GM19455 (cell line): ENCODE results near the gene PHF5A.
"Not testable (repeated sequence)": the region's sequence is repeated elsewhere in the genome, so short reads cannot be mapped to it uniquely, and the experiment has no call there.

Source experiments
- ATAC-seq: cut with Tn5 transposase; IDR thresholded peaks from one replicate; pipeline ENCODE4 v1.9.1; 2021; ENCODE audit not compliant: unreplicated experiment

Gene PHF5A

DNA sequence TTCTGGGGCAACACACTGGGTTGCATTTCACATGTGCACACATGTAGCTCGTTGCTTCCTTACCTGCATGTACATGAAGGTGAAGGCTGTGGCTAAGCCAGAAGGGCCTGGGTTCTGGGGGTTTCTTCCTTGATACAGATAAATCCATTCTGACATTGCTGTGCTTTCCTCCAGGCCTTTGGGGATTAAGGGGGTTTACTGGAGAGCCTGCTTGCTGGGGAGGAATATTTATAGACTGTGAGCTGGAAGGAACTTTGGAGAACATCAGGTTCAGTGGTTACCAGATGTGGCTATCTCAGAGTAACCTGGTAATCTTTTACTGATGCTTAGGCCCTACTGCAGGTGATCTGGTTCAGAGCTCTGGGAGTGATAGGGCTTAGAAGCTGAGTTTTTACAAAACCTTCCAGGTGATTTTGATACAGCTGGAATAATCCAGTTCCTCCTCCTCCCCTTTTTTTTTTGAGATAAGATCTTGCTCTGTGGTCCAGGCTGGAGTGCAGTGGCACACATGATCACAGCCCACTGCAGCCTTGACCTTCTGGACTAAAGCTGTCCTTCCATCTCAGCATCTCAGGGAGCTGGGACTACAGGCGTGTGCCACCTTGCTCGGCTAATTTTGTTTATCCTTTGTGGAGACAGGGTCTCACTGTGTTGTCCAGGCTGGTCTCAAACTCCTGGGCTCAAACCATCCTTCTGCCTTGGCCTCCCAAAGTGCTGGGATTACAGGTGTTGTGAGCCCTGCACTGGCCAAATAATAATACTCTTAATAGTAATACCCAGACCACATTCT lies 20.3 kb upstream of the PHF5A start:
- no peak for ATAC-seq

- ATAC-seq, result no peak
Measured at GRCh38 chr22:41488076-41488475, 19.6 kb upstream of the PHF5A start.

GRCh38 chr22:41487037-41487935 lies 18.8 kb upstream of the PHF5A start:
- no peak for ATAC-seq

DNA sequence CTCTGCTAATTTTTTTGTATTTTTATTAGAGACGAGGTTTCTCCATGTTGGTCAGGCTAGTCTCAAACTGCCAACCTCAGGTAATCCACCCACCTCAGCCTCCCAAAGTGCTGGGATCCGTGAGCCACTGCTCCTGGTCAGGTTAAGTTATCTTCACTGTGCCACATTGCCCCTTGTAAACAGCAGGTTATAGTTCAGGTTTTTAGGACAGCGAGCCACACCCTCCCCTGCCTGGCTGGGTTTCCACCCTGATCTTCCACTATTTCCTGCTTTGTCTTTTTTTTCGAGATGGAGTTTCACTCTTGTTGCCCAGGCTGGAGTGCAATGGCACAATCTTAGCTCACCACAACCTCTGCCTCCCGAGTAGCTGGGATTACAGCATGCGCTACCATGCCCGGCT lies 16.5 kb upstream of the PHF5A start:
- ATAC-seq, result no peak

DNA sequence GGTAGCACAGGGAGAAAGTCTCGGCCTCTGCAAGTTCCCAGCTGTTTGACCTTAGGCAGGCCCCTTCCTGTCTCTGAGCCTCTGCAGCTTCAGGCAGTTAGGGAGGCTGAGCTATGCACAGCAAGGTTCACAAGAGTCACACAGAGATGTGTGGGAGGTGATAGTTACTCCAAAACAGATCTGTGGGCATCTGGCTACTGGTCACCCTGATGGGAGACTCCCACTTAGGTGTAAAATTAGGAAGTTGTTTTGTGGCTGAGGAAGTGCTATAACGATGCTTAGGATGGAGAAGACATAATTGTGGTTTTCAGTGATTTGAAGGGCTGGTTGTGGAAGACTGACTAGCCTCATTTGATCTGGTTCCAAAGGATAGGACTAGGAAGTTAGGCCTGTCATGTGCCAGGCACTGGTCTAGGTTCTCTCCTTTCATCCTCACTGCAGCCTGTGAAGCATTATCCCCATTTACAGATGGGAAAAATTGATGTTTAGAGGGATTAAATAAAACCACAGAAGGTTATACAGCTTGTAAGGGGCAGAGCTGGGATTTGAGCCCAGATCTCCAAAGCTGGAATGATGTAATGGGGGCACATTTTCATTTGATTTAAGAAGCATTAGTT lies 13.9 kb upstream of the PHF5A start:
- no peak for ATAC-seq

DNA sequence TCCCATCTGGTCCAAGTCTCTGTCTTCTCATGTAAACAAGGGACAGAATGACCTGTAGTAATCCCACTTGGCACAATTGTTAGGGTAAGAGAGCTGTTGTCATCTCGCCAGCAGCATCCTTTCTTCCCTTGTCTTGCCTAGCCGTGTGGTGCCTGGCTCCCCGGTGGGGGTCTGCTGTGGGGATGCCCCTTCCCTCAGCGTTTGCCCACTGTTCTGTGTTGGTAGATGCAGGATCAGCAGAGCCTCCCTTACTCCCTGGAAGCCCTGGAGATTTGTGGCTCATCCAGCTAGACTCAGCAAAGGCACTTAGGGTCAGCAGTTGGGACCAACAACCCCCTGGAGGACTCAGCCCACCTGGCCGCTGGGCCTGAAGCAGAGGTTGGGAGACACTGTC lies 13.4 kb upstream of the PHF5A start:
- no peak for ATAC-seq

DNA sequence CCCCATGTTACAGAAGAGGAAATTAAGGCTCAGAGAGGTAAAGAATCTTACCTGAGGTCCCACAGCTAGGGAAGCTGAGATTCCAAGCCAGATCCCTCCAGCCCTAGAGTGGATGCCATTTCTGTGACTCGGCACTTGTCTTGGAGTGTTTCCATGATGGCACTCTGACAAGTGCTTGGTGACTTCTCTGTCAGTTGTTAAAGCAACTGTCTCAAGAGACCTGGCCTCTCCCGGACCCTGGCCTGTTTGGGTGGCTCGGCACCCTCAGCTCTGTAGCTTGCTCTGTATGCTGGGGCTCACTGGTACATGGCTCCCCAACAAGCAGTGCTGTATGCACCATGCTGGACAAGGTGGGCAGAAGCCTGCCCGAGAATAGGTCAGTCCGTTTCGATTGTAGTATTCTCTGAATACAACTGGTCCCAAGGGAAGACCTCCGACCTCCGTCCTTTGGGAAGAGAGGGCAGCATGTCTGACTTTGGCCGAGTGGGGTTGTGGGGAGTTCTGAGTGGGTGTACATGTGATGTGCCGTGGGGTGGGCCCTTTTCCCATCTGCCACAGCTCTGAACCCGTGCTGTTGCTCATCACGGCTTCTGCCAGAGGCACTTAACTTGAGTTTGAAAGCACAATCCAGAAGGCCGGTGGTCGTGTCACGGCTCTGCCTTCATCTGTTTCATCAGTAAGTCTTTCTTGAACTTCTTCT lies 12.8 kb upstream of the PHF5A start:
- ATAC-seq, result no peak

DNA sequence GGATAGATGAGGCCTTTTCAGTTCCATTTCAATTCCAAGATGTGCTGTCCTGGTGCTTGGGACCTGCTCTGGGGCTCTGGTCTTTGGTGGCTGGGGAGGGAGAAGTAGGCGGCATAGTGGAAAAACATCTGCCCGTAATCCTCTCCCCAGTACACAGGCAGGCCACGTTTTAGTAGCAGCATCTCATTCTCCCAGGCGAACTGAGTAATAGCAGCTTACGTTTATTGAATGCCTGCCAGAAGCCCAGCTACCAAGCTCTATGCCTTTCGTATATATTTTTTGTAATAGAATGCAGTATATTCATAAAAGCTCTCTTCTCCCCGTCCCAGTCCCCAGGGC lies 11.9 kb upstream of the PHF5A start:
- ATAC-seq, result no peak

DNA sequence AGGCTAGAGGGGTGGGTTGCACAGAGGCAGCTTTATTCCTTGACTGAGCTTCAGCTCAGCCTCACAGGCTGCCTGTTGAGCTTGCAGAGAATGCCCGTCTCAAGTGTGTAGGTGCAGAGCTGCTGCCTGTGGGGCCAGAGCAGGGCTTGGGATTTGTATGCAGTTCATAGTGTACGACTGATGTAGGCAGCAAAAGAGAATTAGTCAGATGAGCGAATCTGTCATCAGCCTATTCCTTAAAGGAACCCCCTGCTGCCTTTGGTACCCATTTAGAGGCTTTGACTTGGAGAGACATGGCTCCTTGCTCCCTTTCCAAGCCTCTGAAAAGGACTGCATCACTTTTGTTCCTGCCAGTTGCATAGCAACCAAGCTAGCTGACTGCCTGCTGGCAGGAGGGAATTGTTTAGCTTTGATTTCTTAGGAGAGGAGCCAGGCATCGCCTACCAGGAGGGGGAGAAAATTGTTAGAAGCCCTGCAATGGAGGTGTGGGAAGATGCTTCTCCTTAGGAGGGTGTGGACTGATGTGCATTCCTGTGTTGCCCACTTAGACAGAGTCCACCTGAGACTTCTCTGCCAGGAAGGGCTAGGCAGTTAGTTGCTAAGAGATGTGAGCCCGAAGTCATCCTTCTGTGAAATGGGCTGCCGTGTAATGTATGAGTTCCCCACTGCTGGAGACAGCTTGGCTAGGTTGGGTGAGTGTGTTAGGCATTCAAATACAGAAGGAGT lies 11.3 kb upstream of the PHF5A start:
- ATAC-seq, result no peak

- ATAC-seq, result no peak
Measured at GRCh38 chr22:41478891-41479521, 10.5 kb upstream of the PHF5A start.

- no peak for ATAC-seq
Measured at GRCh38 chr22:41478473-41478872, 10.0 kb upstream of the PHF5A start.

DNA sequence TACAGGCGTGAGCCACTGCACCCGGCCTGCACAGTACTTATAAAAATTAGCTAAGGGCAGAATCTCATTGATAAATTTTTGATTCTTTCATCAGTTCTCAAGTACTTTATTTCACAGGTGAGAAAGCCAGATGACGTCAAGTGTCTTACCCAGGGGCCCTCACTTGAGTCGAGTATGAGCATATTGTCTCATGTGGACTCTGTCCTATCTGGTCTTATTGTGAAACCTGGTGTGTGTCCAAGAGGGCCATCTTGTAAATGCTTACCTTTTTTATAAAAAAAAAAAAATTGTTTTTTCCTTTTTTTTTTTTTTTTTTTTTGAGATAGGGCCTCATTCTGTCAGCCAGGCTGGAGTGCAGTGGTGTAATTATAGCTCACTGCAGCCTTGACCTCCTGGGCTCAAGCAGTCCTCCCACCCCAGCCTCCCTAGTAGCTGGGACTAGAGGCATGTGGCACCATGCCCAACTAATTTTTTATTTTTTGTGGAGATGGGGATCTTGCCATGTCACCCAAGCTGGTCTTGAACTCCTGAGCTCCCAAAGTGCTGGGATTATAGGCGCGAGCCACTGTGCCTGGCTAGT lies 6.5 kb upstream of the PHF5A start:
- no peak for ATAC-seq

GRCh38 chr22:41471568-41471967 lies 3.1 kb upstream of the PHF5A start:
- ATAC-seq, result no peak

GRCh38 chr22:41470886-41471285 lies 2.4 kb upstream of the PHF5A start:
- ATAC-seq, result no peak

DNA sequence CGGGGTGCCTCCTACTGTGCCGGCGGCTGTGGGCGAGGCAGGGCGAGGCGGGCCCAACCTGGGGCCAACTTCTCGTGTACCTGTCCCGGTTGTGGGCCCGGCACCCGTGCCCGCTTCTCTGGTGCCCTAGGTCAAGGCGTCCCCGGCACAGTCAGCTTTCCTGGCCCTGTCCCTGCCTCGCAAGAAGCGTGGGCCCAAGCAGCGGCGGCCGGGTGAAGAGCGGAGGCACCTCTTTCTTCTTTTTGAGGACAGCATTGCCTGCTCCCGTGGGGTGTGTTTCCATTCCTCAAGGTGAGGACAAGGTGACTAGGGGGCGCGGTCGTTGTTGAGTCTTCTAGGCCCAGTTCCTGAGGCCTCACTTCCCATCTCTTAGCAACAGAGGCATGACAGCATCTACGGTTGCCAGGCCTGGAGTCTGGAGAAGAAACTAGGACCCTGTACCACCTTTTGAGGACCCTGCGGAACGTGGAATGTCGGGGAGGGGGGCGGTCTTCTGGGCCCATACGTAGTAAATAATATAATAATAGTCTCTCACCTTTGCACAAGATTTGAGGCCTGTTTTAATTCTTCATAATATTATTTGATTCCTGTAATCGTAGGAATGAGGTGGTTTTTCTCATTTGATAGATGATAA lies 843 bp upstream of the PHF5A start:
- peak; percentile 11 for ATAC-seq

GRCh38 chr22:41461901-41462300 lies 6.6 kb downstream of the PHF5A start:
- ATAC-seq, result no peak

DNA sequence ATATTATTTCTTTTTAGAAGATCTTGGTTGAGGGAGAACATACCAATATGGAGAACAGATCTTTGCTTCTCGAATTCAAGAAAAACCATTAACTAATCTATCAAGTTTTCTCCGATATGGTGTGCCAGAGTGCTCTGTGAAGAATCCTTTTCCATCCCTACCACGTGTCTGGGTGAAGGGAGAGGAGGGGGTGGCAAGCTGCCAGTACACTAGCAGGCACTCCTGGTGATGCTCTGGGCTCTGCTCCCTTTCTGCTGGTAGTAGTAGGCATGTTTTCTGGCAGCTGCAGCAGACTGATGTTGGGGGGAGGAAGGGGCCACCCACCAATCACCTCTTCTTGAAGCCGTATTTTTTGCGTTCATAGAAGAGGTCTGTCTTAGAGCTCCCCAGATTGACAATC lies 8.4 kb downstream of the PHF5A start:
- not testable (repeated sequence) for ATAC-seq

GRCh38 chr22:41459431-41459830 lies 9.1 kb downstream of the PHF5A start:
- ATAC-seq, result no peak

GRCh38 chr22:41458161-41458728 lies 10.2 kb downstream of the PHF5A start:
- ATAC-seq, result no peak
